ENCODE results near the gene SCGB1D4. TPM values are rescaled to one million over a fixed set of nuclear protein-coding genes. Genes with fewer than 3 reads are reported as not detected.

Gene SCGB1D4
- total and polyA plus RNA-seq, 2 donors, result 0.14 to 7.5 TPM

DNA sequence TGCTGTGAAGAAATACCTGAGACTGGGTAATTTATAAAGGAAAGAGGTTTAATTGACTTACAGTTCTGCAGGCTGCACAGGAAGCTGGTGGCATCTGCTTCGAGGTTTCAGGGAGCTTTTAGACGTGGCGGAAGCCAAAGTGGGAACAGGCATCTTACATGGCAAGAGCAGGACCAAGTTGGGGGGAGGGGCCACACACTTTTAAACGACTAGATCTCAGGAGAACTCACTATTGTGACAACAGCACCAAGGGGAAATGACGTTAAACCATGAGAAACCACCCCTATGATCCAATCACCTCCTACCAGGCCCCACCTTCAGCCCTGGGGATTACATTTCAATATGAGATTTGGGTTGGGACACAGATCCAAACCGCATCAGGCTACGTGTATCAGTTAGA, 11.1 kb upstream of the SCGB1D4 start:
- Histone ChIP-seq H3K36me3 (ENCODE audit: control insufficient read depth in 2 of 2, insufficient read depth in 2 of 2, low read length in 1 of 2) (no peaks in the 10 kb centered on the region), H3K27ac (ENCODE audit: low read depth in 1 of 2, low read length in 1 of 2) (no peak overlapping the region), H3K9me3 (ENCODE audit: control insufficient read depth in 2 of 2, insufficient read depth in 1 of 2, low read length in 1 of 2) (no peaks in the 10 kb centered on the region), H3K4me3 (ENCODE audit: low read length in 2 of 2) (no peak overlapping the region), H3K4me1 (ENCODE audit: control insufficient read depth in 2 of 2, insufficient read depth in 2 of 2, low read length in 2 of 2) (no peaks in the 10 kb centered on the region), H3K27me3 (ENCODE audit: control insufficient read depth in 2 of 2, insufficient read depth in 1 of 2, low read length in 1 of 2) (peaks cover 0 to 30% of the 10 kb centered on the region in 2 donors)
- no peak for DNase-seq (ENCODE audit: low read depth in 6 of 9, low spot score in 9 of 9)
- 42% methylated on average over 7 of the region's 7 CpGs for WGBS

GRCh38 chr11:62307950-62308349, 9.1 kb upstream of the SCGB1D4 start:
- no peaks in the 10 kb centered on the region for H3K9me3 ChIP-seq (ENCODE audit: control insufficient read depth in 2 of 2, insufficient read depth in 1 of 2, low read length in 1 of 2)
- DNase-seq (ENCODE audit: low read depth in 6 of 9, low spot score in 9 of 9), result no peak
- no peak overlapping the region for H3K4me3 ChIP-seq (ENCODE audit: low read length in 2 of 2)
- H3K36me3 ChIP-seq (ENCODE audit: control insufficient read depth in 2 of 2, insufficient read depth in 2 of 2, low read length in 1 of 2), result no peaks in the 10 kb centered on the region
- H3K4me1 ChIP-seq (ENCODE audit: control insufficient read depth in 2 of 2, insufficient read depth in 2 of 2, low read length in 2 of 2), result no peaks in the 10 kb centered on the region
- H3K27me3 ChIP-seq (ENCODE audit: control insufficient read depth in 2 of 2, insufficient read depth in 1 of 2, low read length in 1 of 2), result peaks cover 0 to 26% of the 10 kb centered on the region in 2 donors
- no peak overlapping the region for H3K27ac ChIP-seq (ENCODE audit: low read depth in 1 of 2, low read length in 1 of 2)

DNA sequence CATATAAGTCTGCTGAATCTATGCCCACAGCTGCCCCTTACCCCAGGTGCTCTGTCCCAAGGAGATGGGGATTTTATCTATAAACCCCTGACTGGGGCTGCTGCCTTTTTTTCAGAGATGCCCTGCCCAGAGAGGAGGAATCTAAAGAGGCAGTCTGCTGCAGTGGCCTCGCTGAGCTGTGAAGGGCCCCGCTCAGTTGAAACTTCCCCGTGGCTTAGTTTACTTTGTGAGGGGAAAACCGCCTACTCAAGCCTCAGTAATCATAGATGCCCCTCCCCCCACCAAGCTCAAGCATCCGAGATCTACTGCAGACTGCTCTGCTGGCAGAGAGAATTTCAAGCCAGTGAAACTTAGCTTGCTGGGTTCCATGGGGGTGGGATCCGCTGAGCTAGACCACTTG, 7.4 kb upstream of the SCGB1D4 start:
- Histone ChIP-seq H3K27me3 (ENCODE audit: control insufficient read depth in 2 of 2, insufficient read depth in 1 of 2, low read length in 1 of 2) (peaks cover 3 to 8% of the 10 kb centered on the region in 2 donors), H3K4me3 (ENCODE audit: low read length in 2 of 2) (no peak overlapping the region), H3K4me1 (ENCODE audit: control insufficient read depth in 2 of 2, insufficient read depth in 2 of 2, low read length in 2 of 2) (no peaks in the 10 kb centered on the region), H3K9me3 (ENCODE audit: control insufficient read depth in 2 of 2, insufficient read depth in 1 of 2, low read length in 1 of 2) (no peaks in the 10 kb centered on the region), H3K36me3 (ENCODE audit: control insufficient read depth in 2 of 2, insufficient read depth in 2 of 2, low read length in 1 of 2) (no peaks in the 10 kb centered on the region), H3K27ac (ENCODE audit: low read depth in 1 of 2, low read length in 1 of 2) (no peak overlapping the region)
- 67% methylated on average over 6 of the region's 6 CpGs for WGBS
- peak in 1 of 9 donors; percentile 8 for DNase-seq (ENCODE audit: low read depth in 6 of 9, low spot score in 9 of 9)

DNA sequence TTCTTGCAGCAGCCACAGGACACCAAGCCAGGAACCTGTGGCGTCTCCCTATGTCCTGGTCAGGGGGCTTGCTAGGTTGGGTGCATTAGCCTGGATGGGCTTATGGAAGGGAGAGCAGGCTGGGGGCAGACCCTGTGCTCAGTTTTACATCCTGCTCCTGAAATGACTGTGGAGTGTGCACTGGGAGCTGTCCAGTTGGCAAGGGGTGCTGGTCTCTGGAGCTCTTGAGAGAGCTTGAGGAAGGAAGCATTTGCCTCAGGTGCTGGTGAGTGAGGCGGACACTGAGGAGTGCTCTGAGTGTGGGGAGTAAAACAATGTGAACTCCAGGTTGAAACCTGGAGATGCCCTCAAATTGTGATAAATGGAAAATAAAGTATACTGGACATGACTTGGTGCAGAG, 3.4 kb downstream of the SCGB1D4 start:
- Histone ChIP-seq H3K27me3 (ENCODE audit: control insufficient read depth in 2 of 2, insufficient read depth in 1 of 2, low read length in 1 of 2) (peaks cover 0 to 3% of the 10 kb centered on the region in 2 donors), H3K9me3 (ENCODE audit: control insufficient read depth in 2 of 2, insufficient read depth in 1 of 2, low read length in 1 of 2) (no peaks in the 10 kb centered on the region), H3K4me3 (ENCODE audit: low read length in 2 of 2) (no peak overlapping the region), H3K4me1 (ENCODE audit: control insufficient read depth in 2 of 2, insufficient read depth in 2 of 2, low read length in 2 of 2) (no peaks in the 10 kb centered on the region), H3K36me3 (ENCODE audit: control insufficient read depth in 2 of 2, insufficient read depth in 2 of 2, low read length in 1 of 2) (no peaks in the 10 kb centered on the region), H3K27ac (ENCODE audit: low read depth in 1 of 2, low read length in 1 of 2) (no peak overlapping the region)
- WGBS, result 56% methylated on average over 2 of the region's 2 CpGs
- peak in 2 of 9 donors; percentile 6 to 25 for DNase-seq (ENCODE audit: low read depth in 6 of 9, low spot score in 9 of 9)

DNA sequence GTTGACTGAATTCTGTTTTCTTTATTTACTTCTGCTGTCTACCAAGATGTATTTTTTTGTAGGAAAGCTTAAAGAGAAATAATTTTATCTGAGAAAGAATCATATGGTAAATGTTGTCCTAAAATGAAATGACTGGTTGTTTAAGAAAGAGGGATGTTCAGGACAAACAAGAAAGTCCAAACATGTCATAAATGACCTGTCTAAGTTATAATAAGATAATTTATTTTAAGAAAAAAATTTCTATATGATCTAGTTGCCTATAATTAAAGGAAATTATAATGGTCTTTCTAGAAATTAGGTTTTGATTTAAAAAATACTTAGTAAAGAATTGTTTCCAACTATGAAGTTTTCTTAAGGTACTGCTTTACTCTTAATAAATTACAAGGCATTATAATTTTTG, 18.4 kb downstream of the SCGB1D4 start:
- no peaks in the 10 kb centered on the region for H3K9me3 ChIP-seq (ENCODE audit: control insufficient read depth in 2 of 2, insufficient read depth in 1 of 2, low read length in 1 of 2)
- no peaks in the 10 kb centered on the region for H3K4me1 ChIP-seq (ENCODE audit: control insufficient read depth in 2 of 2, insufficient read depth in 2 of 2, low read length in 2 of 2)
- H3K27me3 ChIP-seq (ENCODE audit: control insufficient read depth in 2 of 2, insufficient read depth in 1 of 2, low read length in 1 of 2), result no peaks in the 10 kb centered on the region
- H3K4me3 ChIP-seq (ENCODE audit: low read length in 2 of 2), result no peak overlapping the region
- H3K27ac ChIP-seq (ENCODE audit: low read depth in 1 of 2, low read length in 1 of 2), result no peak overlapping the region
- no peaks in the 10 kb centered on the region for H3K36me3 ChIP-seq (ENCODE audit: control insufficient read depth in 2 of 2, insufficient read depth in 2 of 2, low read length in 1 of 2)
- no peak for DNase-seq (ENCODE audit: low read depth in 6 of 9, low spot score in 9 of 9)

GRCh38 chr11:62273789-62274275, 25.0 kb downstream of the SCGB1D4 start:
- WGBS, result 90% methylated on average over 7 of the region's 7 CpGs
- no peaks in the 10 kb centered on the region for H3K9me3 ChIP-seq (ENCODE audit: control insufficient read depth in 2 of 2, insufficient read depth in 1 of 2, low read length in 1 of 2)
- no peak for DNase-seq (ENCODE audit: low read depth in 6 of 9, low spot score in 9 of 9)
- H3K36me3 ChIP-seq (ENCODE audit: control insufficient read depth in 2 of 2, insufficient read depth in 2 of 2, low read length in 1 of 2), result no peaks in the 10 kb centered on the region
- H3K4me1 ChIP-seq (ENCODE audit: control insufficient read depth in 2 of 2, insufficient read depth in 2 of 2, low read length in 2 of 2), result no peaks in the 10 kb centered on the region
- peaks cover 0 to 2% of the 10 kb centered on the region in 2 donors for H3K27me3 ChIP-seq (ENCODE audit: control insufficient read depth in 2 of 2, insufficient read depth in 1 of 2, low read length in 1 of 2)
- no peak overlapping the region for H3K27ac ChIP-seq (ENCODE audit: low read depth in 1 of 2, low read length in 1 of 2)
- H3K4me3 ChIP-seq (ENCODE audit: low read length in 2 of 2), result no peak overlapping the region

GRCh38 chr11:62273284-62273683, 25.6 kb downstream of the SCGB1D4 start:
- WGBS, result 87% methylated on average over 5 of the region's 5 CpGs
- Histone ChIP-seq H3K4me1 (ENCODE audit: control insufficient read depth in 2 of 2, insufficient read depth in 2 of 2, low read length in 2 of 2) (no peaks in the 10 kb centered on the region), H3K9me3 (ENCODE audit: control insufficient read depth in 2 of 2, insufficient read depth in 1 of 2, low read length in 1 of 2) (no peaks in the 10 kb centered on the region), H3K27ac (ENCODE audit: low read depth in 1 of 2, low read length in 1 of 2) (no peak overlapping the region), H3K36me3 (ENCODE audit: control insufficient read depth in 2 of 2, insufficient read depth in 2 of 2, low read length in 1 of 2) (no peaks in the 10 kb centered on the region), H3K27me3 (ENCODE audit: control insufficient read depth in 2 of 2, insufficient read depth in 1 of 2, low read length in 1 of 2) (peaks cover 0 to 2% of the 10 kb centered on the region in 2 donors), H3K4me3 (ENCODE audit: low read length in 2 of 2) (no peak overlapping the region)
- no peak for DNase-seq (ENCODE audit: low read depth in 6 of 9, low spot score in 9 of 9)

GRCh38 chr11:62269654-62270278, 29.1 kb downstream of the SCGB1D4 start, which contains the start of gene SCGB2A2:
SCGB2A2 (plus strand) TSS chr11:62270158; CDS start chr11:62270217, 59 bp downstream.
- H3K9me3 ChIP-seq (ENCODE audit: control insufficient read depth in 2 of 2, insufficient read depth in 1 of 2, low read length in 1 of 2), result no peaks in the 10 kb centered on the region
- H3K4me3 ChIP-seq (ENCODE audit: low read length in 2 of 2), result no peak within 1 kb of the TSS
- H3K36me3 ChIP-seq (ENCODE audit: control insufficient read depth in 2 of 2, insufficient read depth in 2 of 2, low read length in 1 of 2), result no peaks in the 10 kb centered on the region
- no peak within 1 kb of the TSS for H3K27ac ChIP-seq (ENCODE audit: low read depth in 1 of 2, low read length in 1 of 2)
- peaks cover 0 to 2% of the 10 kb centered on the region in 2 donors for H3K27me3 ChIP-seq (ENCODE audit: control insufficient read depth in 2 of 2, insufficient read depth in 1 of 2, low read length in 1 of 2)
- no peaks in the 10 kb centered on the region for H3K4me1 ChIP-seq (ENCODE audit: control insufficient read depth in 2 of 2, insufficient read depth in 2 of 2, low read length in 2 of 2)
- DNase-seq (ENCODE audit: low read depth in 6 of 9, low spot score in 9 of 9), result no peak
- 85% methylated on average over 10 of the region's 10 CpGs for WGBS

DNA sequence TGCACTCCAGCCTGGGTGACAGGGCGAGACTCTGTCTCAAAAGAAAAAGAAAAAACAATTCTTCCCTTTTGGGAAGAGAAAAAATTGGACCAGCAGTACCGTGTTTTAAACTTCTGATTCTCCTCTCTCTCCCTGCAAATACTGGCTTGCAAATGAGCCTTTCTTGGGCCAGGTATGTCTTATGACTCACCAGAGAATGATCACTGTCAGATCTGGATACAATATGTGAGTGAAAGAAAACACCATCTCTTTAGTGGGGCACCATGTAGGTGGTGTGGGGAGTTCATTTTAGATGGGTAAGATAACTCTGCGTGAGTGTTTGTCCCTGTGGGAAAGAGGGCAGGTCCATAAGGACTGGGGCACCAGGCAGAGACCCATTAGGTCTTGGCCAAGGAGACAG, 31.3 kb downstream of the SCGB1D4 start:
- 89% methylated on average over 3 of the region's 3 CpGs for WGBS
- H3K27me3 ChIP-seq (ENCODE audit: control insufficient read depth in 2 of 2, insufficient read depth in 1 of 2, low read length in 1 of 2), result peaks cover 0 to 2% of the 10 kb centered on the region in 2 donors

More for the DNA sequence above, 31.3 kb downstream of the SCGB1D4 start:
- Histone ChIP-seq H3K36me3 (ENCODE audit: control insufficient read depth in 2 of 2, insufficient read depth in 2 of 2, low read length in 1 of 2) (no peaks in the 10 kb centered on the region), H3K27ac (ENCODE audit: low read depth in 1 of 2, low read length in 1 of 2) (no peak overlapping the region), H3K4me1 (ENCODE audit: control insufficient read depth in 2 of 2, insufficient read depth in 2 of 2, low read length in 2 of 2) (no peaks in the 10 kb centered on the region), H3K4me3 (ENCODE audit: low read length in 2 of 2) (no peak overlapping the region), H3K9me3 (ENCODE audit: control insufficient read depth in 2 of 2, insufficient read depth in 1 of 2, low read length in 1 of 2) (no peaks in the 10 kb centered on the region)
- DNase-seq (ENCODE audit: low read depth in 6 of 9, low spot score in 9 of 9), result no peak

Measured in thymus (tissue), 11 donors.